ENCODE data around the gene PCGF6.
"Not testable (repeated sequence)": the region's sequence is repeated elsewhere in the genome, so short reads cannot be mapped to it uniquely, and the experiment has no call there.

Gene PCGF6

GRCh38 chr10:103355906-103356599 lies 5.1 kb upstream of the PCGF6 start:
- FAIRE-seq (no peak), DNase-seq (ENCODE audit: insufficient read length, low spot score) (no peak)
- no peak for TF ChIP-seq POLR2A (IDR thresholded peaks at IDR 0.05; ENCODE audit: low read depth, low read length)

GRCh38 chr10:103354567-103354966 lies 3.6 kb upstream of the PCGF6 start:
- FAIRE-seq; DNase-seq (ENCODE audit: insufficient read length, low spot score): not testable (repeated sequence)

GRCh38 chr10:103353281-103353680 lies 2.3 kb upstream of the PCGF6 start:
- DNase-seq (ENCODE audit: insufficient read length, low spot score) (peak; percentile 9), FAIRE-seq (no peak)
- no peak for TF ChIP-seq POLR2A (IDR thresholded peaks at IDR 0.05; ENCODE audit: low read depth, low read length)

- DNase-seq (ENCODE audit: insufficient read length, low spot score) (no peak), FAIRE-seq (no peak)
- TF ChIP-seq POLR2A (IDR thresholded peaks at IDR 0.05; ENCODE audit: low read depth, low read length), result no peak
These were observed 794 bp downstream of the PCGF6 start for GRCh38 chr10:103350175-103350516.

GRCh38 chr10:103336370-103336769 lies 14.6 kb downstream of the PCGF6 start:
- FAIRE-seq (no peak), DNase-seq (ENCODE audit: insufficient read length, low spot score) (no peak)
- no peak for TF ChIP-seq POLR2A (IDR thresholded peaks at IDR 0.05; ENCODE audit: low read depth, low read length)

DNA sequence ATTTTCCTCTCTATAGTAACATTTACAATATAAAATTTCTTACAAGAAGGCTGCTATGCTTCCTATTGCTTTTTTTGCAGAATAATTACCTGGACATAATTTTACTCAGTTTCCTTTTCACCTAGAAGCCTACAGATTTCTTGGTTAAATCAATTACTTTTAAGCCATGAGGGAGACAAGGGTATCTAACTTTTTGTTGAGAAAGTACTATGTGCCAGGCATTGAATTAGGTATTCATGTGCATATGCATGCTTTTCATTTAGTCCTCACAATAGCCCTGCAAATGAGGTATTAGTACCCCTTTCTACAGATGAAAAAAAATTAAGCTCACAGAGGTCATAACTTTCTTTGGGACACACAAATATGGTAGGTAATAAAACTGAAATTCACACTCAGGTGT lies 16.4 kb downstream of the PCGF6 start:
- DNase-seq (ENCODE audit: insufficient read length, low spot score) (no peak), FAIRE-seq (no peak)
- TF ChIP-seq POLR2A (IDR thresholded peaks at IDR 0.05; ENCODE audit: low read depth, low read length), result no peak

- FAIRE-seq (no peak), DNase-seq (ENCODE audit: insufficient read length, low spot score) (no peak)
- TF ChIP-seq POLR2A (IDR thresholded peaks at IDR 0.05; ENCODE audit: low read depth, low read length), result no peak
These were observed 16.9 kb downstream of the PCGF6 start for GRCh38 chr10:103333934-103334520.

- DNase-seq (ENCODE audit: insufficient read length, low spot score), result no peak
- FAIRE-seq, result no peak
- no peak for TF ChIP-seq POLR2A (IDR thresholded peaks at IDR 0.05; ENCODE audit: low read depth, low read length)
These were observed 23.0 kb downstream of the PCGF6 start for GRCh38 chr10:103327906-103328305.

DNA sequence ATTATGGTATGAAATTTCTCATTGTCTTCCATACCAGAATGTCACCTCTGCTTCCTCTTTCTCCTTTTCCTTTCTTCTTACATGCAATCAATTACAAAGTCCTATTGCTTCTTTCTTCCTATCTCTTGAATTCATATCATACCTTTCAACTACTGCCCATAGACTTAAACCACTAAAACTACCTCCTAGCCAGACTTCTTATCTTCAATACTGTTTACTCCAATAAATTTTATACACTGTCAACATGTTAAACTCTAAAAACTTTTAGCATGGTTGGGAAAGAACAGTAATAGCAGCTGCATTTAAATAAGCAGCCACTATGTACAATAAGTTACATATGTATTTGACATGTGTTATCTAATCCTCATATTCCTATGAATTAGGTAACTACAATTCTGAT lies 34.9 kb downstream of the PCGF6 start:
- DNase-seq (ENCODE audit: insufficient read length, low spot score) (no peak), FAIRE-seq (no peak)
- no peak for TF ChIP-seq POLR2A (IDR thresholded peaks at IDR 0.05; ENCODE audit: low read depth, low read length)

DNA sequence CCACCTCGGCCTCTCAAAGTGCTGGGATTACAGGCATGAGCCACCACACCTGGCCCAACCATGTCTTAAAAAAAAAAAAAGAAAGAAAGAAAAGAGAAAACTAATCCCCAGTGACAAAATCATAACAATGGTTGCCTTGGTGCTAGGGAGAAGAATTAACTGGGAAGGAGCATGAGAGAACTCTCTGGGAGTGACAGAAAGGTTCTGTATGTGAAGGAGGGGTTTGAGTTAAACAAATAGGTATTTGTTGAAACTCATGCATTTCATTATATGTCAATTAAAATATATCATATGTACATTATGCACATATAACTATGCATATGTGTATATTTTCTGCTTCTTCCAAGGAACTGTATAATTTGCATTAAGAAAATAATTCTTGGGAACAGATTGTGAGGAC lies 40.7 kb downstream of the PCGF6 start:
- DNase-seq (ENCODE audit: insufficient read length, low spot score) (no peak), FAIRE-seq (no peak)
- no peak for TF ChIP-seq POLR2A (IDR thresholded peaks at IDR 0.05; ENCODE audit: low read depth, low read length)

DNA sequence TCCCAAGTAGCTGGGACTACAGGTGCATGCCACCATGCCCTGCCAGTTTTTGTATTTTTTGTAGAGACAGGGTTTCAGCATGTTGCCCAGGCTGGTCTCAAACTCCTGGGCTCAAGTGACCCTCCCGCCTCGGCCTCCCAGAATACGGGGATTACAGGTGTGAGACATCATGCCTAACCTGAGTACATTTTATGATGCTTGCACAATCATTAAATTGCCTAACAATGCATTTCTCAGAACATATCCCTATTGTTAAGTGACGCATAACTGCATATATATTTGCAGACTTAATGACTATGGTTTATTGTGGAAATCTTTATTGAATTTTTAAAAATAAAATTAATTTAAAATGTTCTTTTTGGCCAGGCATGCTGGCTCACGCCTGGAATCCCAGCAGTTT lies 43.3 kb downstream of the PCGF6 start:
- no peak for TF ChIP-seq POLR2A (IDR thresholded peaks at IDR 0.05; ENCODE audit: low read depth, low read length)
- FAIRE-seq (no peak), DNase-seq (ENCODE audit: insufficient read length, low spot score) (no peak)

DNA sequence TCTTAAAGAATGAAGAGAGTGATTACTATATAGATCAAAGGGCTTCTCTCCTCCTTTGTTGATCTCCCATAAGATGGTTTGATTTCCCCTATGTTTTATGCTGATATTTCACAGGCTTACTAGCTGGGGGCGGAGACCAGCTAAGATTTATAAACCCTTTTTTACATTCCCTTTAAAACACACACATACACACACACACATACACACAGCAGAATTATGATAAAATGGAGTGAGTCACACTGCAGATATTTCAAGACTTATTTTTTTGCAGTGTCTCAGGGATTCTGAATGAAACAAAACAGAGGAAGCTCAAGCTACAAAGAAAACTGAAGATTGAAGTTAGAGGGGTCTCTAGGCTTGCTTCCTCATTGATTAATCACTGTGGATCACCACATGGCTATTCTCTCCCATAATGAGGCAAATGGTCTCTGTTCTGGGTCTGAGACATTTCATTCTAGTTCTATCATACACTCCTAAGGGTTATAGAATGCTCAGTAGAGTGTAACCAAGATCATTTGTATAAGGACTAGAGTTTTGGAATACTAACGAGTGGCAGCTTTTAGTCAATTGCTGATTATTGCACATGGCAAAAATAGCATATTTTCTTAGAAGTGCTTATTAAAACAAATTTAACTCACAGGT lies 55.4 kb downstream of the PCGF6 start:
- TF ChIP-seq POLR2A (IDR thresholded peaks at IDR 0.05; ENCODE audit: low read depth, low read length), result no peak
- no peak for DNase-seq (ENCODE audit: insufficient read length, low spot score)
- FAIRE-seq, result peak; percentile 52

DNA sequence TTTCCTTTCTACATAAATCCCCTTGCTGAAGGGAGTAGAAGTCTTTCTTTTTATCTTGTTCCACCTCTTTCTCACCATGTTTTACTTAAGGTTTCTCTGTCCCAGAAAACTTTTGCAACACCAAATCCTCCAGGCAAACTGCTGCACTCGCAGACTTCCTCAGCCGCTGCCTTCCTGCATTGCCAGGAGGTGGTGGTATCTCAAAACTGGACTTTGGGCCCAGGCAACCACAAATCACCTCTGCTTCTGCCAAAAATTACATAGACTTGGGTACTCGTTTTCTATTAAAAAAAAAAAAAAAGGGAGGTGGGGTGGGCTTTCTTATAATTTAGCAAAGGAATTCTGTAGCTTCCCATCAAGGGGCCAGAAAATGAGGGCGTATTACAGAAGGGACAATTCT lies 59.4 kb downstream of the PCGF6 start:
- DNase-seq (ENCODE audit: insufficient read length, low spot score), result no peak
- FAIRE-seq, result no peak
- no peak for TF ChIP-seq POLR2A (IDR thresholded peaks at IDR 0.05; ENCODE audit: low read depth, low read length)

- no peak for TF ChIP-seq POLR2A (IDR thresholded peaks at IDR 0.05; ENCODE audit: low read depth, low read length)
- DNase-seq (ENCODE audit: insufficient read length, low spot score), result no peak
- no peak for FAIRE-seq
These were observed 62.9 kb downstream of the PCGF6 start for GRCh38 chr10:103287992-103288391.

- no peak for TF ChIP-seq POLR2A (IDR thresholded peaks at IDR 0.05; ENCODE audit: low read depth, low read length)
- DNase-seq (ENCODE audit: insufficient read length, low spot score) (no peak), FAIRE-seq (no peak)
These were observed 66.8 kb downstream of the PCGF6 start for GRCh38 chr10:103284170-103284569.
